ENCODE data around the gene IFIT2.

GRCh38 chr10:89257581-89257980 is 44.3 kb upstream of the IFIT2 start:
- TF ChIP-seq EZH2 (IDR thresholded peaks at IDR 0.05; ENCODE audit: low read depth, unreplicated experiment) (no peak), CTCF (conservative IDR thresholded peaks at IDR 0.05; ENCODE audit: low read depth in 2 of 2) (no peak), REST (IDR thresholded peaks at IDR 0.05; ENCODE audit: unreplicated experiment) (no peak), POLR2AphosphoS5 (IDR thresholded peaks at IDR 0.05; ENCODE audit: low read depth) (no peak), EZH2phosphoT487 (IDR thresholded peaks at IDR 0.05; ENCODE audit: unreplicated experiment) (no peak), JUNB (IDR thresholded peaks at IDR 0.05; ENCODE audit: unreplicated experiment) (no peak), STAT1 (IDR thresholded peaks at IDR 0.05; ENCODE audit: unreplicated experiment) (no peak), NANOG (IDR thresholded peaks at IDR 0.05; ENCODE audit: borderline replicate concordance) (no peak), ZNF331 (CRISPR knock-in tag; IDR thresholded peaks at IDR 0.05; ENCODE audit: low read depth) (no peak), CREB1 (CRISPR knock-in tag; IDR thresholded peaks at IDR 0.05; ENCODE audit: low read depth) (no peak)

Measured in GM23338 (cell line).